ENCODE measurements around the gene ZNF860. TPM values are rescaled to one million over a fixed set of nuclear protein-coding genes. Genes with fewer than 3 reads are reported as not detected.

The ZNF860 gene
- total RNA-seq, 1 donor from 2014 or later, result 0.29 TPM

GRCh38 chr3:31942446-31942845 lies 39.1 kb upstream of the ZNF860 start:
- no peak for DNase-seq (ENCODE audit: low read depth)
- no peak for TF ChIP-seq CTCF (conservative IDR thresholded peaks at IDR 0.05; ENCODE audit: low read depth, low read length)
- H3K4me3 ChIP-seq (ENCODE audit: low read depth, low read length), result no peak overlapping the region

- TF ChIP-seq CTCF (conservative IDR thresholded peaks at IDR 0.05; ENCODE audit: low read depth, low read length), result no peak
- DNase-seq (ENCODE audit: low read depth), result no peak
These were observed 38.5 kb upstream of the ZNF860 start for GRCh38 chr3:31943041-31943440.

GRCh38 chr3:31945738-31946052 lies 35.9 kb upstream of the ZNF860 start:
- H3K4me3 ChIP-seq (ENCODE audit: low read depth, low read length), result no peak overlapping the region
- DNase-seq (ENCODE audit: low read depth), result no peak
- no peak for TF ChIP-seq CTCF (conservative IDR thresholded peaks at IDR 0.05; ENCODE audit: low read depth, low read length)

More at GRCh38 chr3:31943041-31943440, 38.5 kb upstream of the ZNF860 start:
- H3K4me3 ChIP-seq (ENCODE audit: low read depth, low read length), result no peak overlapping the region

- H3K4me3 ChIP-seq (ENCODE audit: low read depth, low read length), result no peak overlapping the region
- no peak for DNase-seq (ENCODE audit: low read depth)
- TF ChIP-seq CTCF (conservative IDR thresholded peaks at IDR 0.05; ENCODE audit: low read depth, low read length), result no peak
These were observed 35.0 kb upstream of the ZNF860 start for GRCh38 chr3:31946484-31947081.

- no peak overlapping the region for H3K4me3 ChIP-seq (ENCODE audit: low read depth, low read length)
- DNase-seq (ENCODE audit: low read depth), result no peak
- no peak for TF ChIP-seq CTCF (conservative IDR thresholded peaks at IDR 0.05; ENCODE audit: low read depth, low read length)
These were observed 34.4 kb upstream of the ZNF860 start for GRCh38 chr3:31947162-31947561.

- no peak overlapping the region for H3K4me3 ChIP-seq (ENCODE audit: low read depth, low read length)
- DNase-seq (ENCODE audit: low read depth), result no peak
- TF ChIP-seq CTCF (conservative IDR thresholded peaks at IDR 0.05; ENCODE audit: low read depth, low read length), result no peak
These were observed 33.9 kb upstream of the ZNF860 start for GRCh38 chr3:31947671-31948091.

GRCh38 chr3:31948280-31948679 lies 33.3 kb upstream of the ZNF860 start:
- no peak overlapping the region for H3K4me3 ChIP-seq (ENCODE audit: low read depth, low read length)
- DNase-seq (ENCODE audit: low read depth), result no peak
- no peak for TF ChIP-seq CTCF (conservative IDR thresholded peaks at IDR 0.05; ENCODE audit: low read depth, low read length)
